ENCODE measurements around the gene TSPAN3. TPM values are rescaled to one million over a fixed set of nuclear protein-coding genes. Genes with fewer than 3 reads are reported as not detected.

Gene TSPAN3
- total and polyA plus RNA-seq, 10 of the 15 experiments (the other 5 are each of a cell fraction or from before 2014, with no cell fraction given): 18.9 to 114 (median 57.2) TPM

DNA sequence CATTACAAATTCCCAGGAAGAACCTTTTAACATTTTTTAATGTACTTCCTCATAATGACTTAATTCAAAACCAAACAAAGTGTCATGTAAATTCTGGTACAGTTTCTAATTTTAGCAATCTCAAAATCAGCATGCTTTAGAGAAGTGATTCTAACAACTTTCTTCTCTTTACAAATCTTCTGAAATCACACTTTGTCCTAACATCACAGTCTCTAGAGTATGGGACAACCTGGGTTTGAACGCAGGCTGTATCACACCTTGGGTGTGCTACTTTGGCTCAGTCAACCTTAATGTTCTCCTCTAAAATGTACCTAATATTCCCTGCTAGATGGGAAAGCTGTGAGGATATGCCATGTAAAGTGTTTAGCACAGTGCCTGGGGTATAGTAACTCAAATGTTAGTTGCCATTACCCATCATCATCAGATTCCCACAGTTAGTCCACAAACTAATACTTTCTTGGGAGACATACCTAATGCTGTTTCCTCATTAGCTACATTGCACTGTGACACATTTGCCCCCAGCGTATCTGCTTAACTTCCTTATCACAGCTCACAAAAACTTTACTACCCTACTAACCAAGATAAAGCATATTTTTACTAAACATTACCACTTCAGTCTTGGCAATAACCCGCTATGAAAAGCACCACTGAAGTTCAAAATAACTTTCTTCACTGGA lies 3.1 kb downstream of the TSPAN3 start (continued):
- TF ChIP-seq ZBTB33 (IDR thresholded peaks at IDR 0.05) (no peak), TAF1 (IDR thresholded peaks at IDR 0.05; ENCODE audit: borderline replicate concordance, low read depth, low read length) (no peak), CREB1 (IDR thresholded peaks at IDR 0.05; ENCODE audit: low read depth) (no peak), FOS (IDR thresholded peaks at IDR 0.05; ENCODE audit: borderline replicate concordance, extremely low read depth, insufficient read length) (no peak), MYB (IDR thresholded peaks at IDR 0.05; ENCODE audit: borderline replicate concordance, low read depth, low read length) (no peak), ASH2L (IDR thresholded peaks at IDR 0.05; ENCODE audit: borderline replicate concordance, low read depth) (no peak), STAT1 (conservative IDR thresholded peaks at IDR 0.05) (no peak), HCFC1 (IDR thresholded peaks at IDR 0.05; ENCODE audit: low read length) (no peak), RAD21 (IDR thresholded peaks at IDR 0.05; ENCODE audit: insufficient read depth, low read depth, low read length) (no peak), POLR2AphosphoS5 (IDR thresholded peaks at IDR 0.05; ENCODE audit: low read length) (no peak), MEF2A (IDR thresholded peaks at IDR 0.05; ENCODE audit: insufficient read depth, low read depth, low read length) (peak; percentile 68; the same call in 1 of the 2 replicates), SMAD5 (IDR thresholded peaks at IDR 0.05; ENCODE audit: low read depth) (no peak), ESRRA (IDR thresholded peaks at IDR 0.05; ENCODE audit: low read length) (no peak), SREBF2 (IDR thresholded peaks at IDR 0.05; ENCODE audit: low read length) (no peak), ZZZ3 (IDR thresholded peaks at IDR 0.05; ENCODE audit: control insufficient read depth, insufficient read length, low read depth) (no peak), MTA2 (IDR thresholded peaks at IDR 0.05; ENCODE audit: low read depth) (peak; percentile 43; the same call in 1 of the 2 replicates), KAT2A (conservative IDR thresholded peaks at IDR 0.05; ENCODE audit: control insufficient read depth, low read depth, low read length) (no peak), IKZF1 (conservative IDR thresholded peaks at IDR 0.05) (peak; percentile 54; the same call in 1 of the 2 replicates), JUNB (IDR thresholded peaks at IDR 0.05) (0 out of 2 replicates have a peak, but pooled peaks have one; percentile 26), TCF7 (IDR thresholded peaks at IDR 0.05; ENCODE audit: borderline replicate concordance) (no peak), NFIC (IDR thresholded peaks at IDR 0.05; ENCODE audit: low read depth, low read length) (no peak), NBN (IDR thresholded peaks at IDR 0.05) (no peak)
- TF ChIP-seq, protein P1, sequence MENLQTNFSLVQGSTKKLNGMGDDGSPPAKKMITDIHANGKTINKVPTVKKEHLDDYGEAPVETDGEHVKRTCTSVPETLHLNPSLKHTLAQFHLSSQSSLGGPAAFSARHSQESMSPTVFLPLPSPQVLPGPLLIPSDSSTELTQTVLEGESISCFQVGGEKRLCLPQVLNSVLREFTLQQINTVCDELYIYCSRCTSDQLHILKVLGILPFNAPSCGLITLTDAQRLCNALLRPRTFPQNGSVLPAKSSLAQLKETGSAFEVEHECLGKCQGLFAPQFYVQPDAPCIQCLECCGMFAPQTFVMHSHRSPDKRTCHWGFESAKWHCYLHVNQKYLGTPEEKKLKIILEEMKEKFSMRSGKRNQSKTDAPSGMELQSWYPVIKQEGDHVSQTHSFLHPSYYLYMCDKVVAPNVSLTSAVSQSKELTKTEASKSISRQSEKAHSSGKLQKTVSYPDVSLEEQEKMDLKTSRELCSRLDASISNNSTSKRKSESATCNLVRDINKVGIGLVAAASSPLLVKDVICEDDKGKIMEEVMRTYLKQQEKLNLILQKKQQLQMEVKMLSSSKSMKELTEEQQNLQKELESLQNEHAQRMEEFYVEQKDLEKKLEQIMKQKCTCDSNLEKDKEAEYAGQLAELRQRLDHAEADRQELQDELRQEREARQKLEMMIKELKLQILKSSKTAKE (IDR thresholded peaks at IDR 0.05; ENCODE audit: low read depth, poor library complexity, severe bottlenecking): no peak
- TF ChIP-seq, protein P2, sequence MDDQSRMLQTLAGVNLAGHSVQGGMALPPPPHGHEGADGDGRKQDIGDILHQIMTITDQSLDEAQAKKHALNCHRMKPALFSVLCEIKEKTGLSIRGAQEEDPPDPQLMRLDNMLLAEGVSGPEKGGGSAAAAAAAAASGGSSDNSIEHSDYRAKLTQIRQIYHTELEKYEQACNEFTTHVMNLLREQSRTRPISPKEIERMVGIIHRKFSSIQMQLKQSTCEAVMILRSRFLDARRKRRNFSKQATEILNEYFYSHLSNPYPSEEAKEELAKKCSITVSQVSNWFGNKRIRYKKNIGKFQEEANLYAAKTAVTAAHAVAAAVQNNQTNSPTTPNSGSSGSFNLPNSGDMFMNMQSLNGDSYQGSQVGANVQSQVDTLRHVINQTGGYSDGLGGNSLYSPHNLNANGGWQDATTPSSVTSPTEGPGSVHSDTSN (IDR thresholded peaks at IDR 0.05; ENCODE audit: insufficient replicate concordance, low read depth, low read length): no peak
- TF ChIP-seq, protein P3, sequence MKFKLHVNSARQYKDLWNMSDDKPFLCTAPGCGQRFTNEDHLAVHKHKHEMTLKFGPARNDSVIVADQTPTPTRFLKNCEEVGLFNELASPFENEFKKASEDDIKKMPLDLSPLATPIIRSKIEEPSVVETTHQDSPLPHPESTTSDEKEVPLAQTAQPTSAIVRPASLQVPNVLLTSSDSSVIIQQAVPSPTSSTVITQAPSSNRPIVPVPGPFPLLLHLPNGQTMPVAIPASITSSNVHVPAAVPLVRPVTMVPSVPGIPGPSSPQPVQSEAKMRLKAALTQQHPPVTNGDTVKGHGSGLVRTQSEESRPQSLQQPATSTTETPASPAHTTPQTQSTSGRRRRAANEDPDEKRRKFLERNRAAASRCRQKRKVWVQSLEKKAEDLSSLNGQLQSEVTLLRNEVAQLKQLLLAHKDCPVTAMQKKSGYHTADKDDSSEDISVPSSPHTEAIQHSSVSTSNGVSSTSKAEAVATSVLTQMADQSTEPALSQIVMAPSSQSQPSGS (IDR thresholded peaks at IDR 0.05; ENCODE audit: low read length): no peak
